OCI-LY1 (cell line): ENCODE measurements around the gene DDX24.

Source experiments
- H2AFZ ChIP-seq: fragments of 200-600 bp; sonication (generic), shearing (Covaris generic); 2 replicates; pipeline ENCODE4 v1.6.0; 2014; ENCODE audit warnings: antibody characterized with exemption, mild to moderate bottlenecking, low read length
- H3F3A ChIP-seq: fragments of 200-600 bp; sonication (generic), shearing (Covaris generic); 2 replicates; pipeline ENCODE4 v1.6.0; 2014; ENCODE audit warnings: mild to moderate bottlenecking, antibody characterized with exemption, low read length, moderate library complexity; ENCODE audit not compliant: insufficient read depth
- H3K27ac ChIP-seq: fragments of 200-600 bp; sonication (generic); 2 replicates; pipeline ENCODE4 v1.5.1; 2014; ENCODE audit warnings: low read length, mixed run types, mild to moderate bottlenecking, low read depth; ENCODE audit not compliant: poor library complexity, severe bottlenecking
- H3K27me3 ChIP-seq: fragments of 200-600 bp; sonication (generic); 2 replicates; pipeline ENCODE4 v1.6.0; 2014; ENCODE audit warnings: antibody characterized with exemption, mild to moderate bottlenecking, low read length, moderate library complexity; ENCODE audit not compliant: insufficient read depth
- H3K36me3 ChIP-seq: fragments of 200-600 bp; sonication (generic); 2 replicates; pipeline ENCODE4 v1.6.1; 2014; ENCODE audit warnings: mild to moderate bottlenecking, antibody characterized with exemption, low read length, moderate library complexity, mixed read lengths; ENCODE audit not compliant: insufficient read depth
- H3K4me1 ChIP-seq: fragments of 200-600 bp; sonication (generic); 2 replicates; pipeline ENCODE4 v1.5.1; 2014; ENCODE audit warnings: mild to moderate bottlenecking, low read length, moderate library complexity; ENCODE audit not compliant: insufficient read depth, severe bottlenecking
- H3K4me2 ChIP-seq: fragments of 200-600 bp; sonication (generic), shearing (Covaris generic); 2 replicates; pipeline ENCODE4 v1.6.1; 2014; ENCODE audit warnings: low read length
- H3K4me3 ChIP-seq: fragments of 200-600 bp; sonication (generic); 2 replicates; pipeline ENCODE4 v1.5.1; 2014; ENCODE audit warnings: low read length, low read depth, mild to moderate bottlenecking, mixed read lengths; ENCODE audit not compliant: poor library complexity, severe bottlenecking
- H3K79me2 ChIP-seq: fragments of 200-600 bp; shearing (Covaris generic); 2 replicates; pipeline ENCODE4 v1.6.1; 2016; ENCODE audit warnings: mixed run types, low read length, mixed read lengths; ENCODE audit not compliant: insufficient read depth
- H3K9ac ChIP-seq: fragments of 200-600 bp; sonication (generic), shearing (Covaris generic); 2 replicates; pipeline ENCODE4 v1.6.1; 2014; ENCODE audit warnings: mild to moderate bottlenecking, low read length, mixed read lengths
- H3K9me2 ChIP-seq: fragments of 200-600 bp; sonication (generic), shearing (Covaris generic); 2 replicates; pipeline ENCODE4 v1.6.1; 2014; ENCODE audit warnings: low read depth, mild to moderate bottlenecking, low read length, mixed read lengths
- H3K9me3 ChIP-seq: fragments of 200-600 bp; shearing (Covaris generic); 2 replicates; pipeline ENCODE4 v1.6.1; 2014; ENCODE audit warnings: low read length, mixed read lengths
- H4K20me1 ChIP-seq: fragments of 200-600 bp; sonication (generic), shearing (Covaris generic); 2 replicates; pipeline ENCODE4 v1.6.0; 2016; ENCODE audit warnings: mild to moderate bottlenecking, low read length; ENCODE audit not compliant: insufficient read depth
- EZH2 ChIP-seq: fragments of 200-600 bp; sonication (generic), shearing (Covaris generic); IDR thresholded peaks from 2 replicates; pipeline ENCODE4 v1.8.0; 2017; ENCODE audit warnings: borderline replicate concordance, mixed run types, mild to moderate bottlenecking, antibody characterized with exemption, low read length, moderate library complexity, mixed read lengths
- TF ChIP-seq, protein P1 (sequence below): fragments of 200-600 bp; sonication (generic), shearing (Covaris generic); IDR thresholded peaks from 2 replicates; pipeline ENCODE4 v1.5.1; 2017; ENCODE audit warnings: mild to moderate bottlenecking, antibody characterized with exemption, low read length, moderate library complexity, mixed read lengths

The DDX24 gene

DNA sequence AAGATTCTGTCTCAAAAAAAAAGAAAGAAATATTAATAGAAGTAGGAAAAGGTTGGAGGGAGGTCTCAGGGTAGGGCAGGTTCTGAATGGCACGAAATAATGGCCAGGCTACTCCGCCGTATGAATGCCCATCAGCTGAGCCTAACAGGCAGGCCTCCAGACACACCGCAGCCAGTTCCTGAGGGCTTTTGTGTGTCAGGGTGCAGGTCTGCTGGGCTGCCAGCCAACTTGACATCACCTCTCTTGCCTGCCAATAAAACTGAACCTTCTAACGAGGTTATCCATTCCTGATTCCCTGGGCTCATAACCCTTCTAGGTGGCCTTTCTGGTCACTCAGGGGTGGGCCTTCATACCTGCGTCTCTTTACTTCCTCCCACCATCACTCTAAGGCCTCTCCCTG, 32.5 kb upstream of the DDX24 start:
- no peak overlapping the region for H3K4me3 ChIP-seq
- H3K36me3 ChIP-seq = no peaks in the 10 kb centered on the region
- H3F3A ChIP-seq = no peaks in the 10 kb centered on the region
- no peaks in the 10 kb centered on the region for H3K4me1 ChIP-seq
- H3K9ac ChIP-seq = no peak overlapping the region
- no peaks in the 10 kb centered on the region for H3K27me3 ChIP-seq
- no peaks in the 10 kb centered on the region for H4K20me1 ChIP-seq
- H3K27ac ChIP-seq = no peak overlapping the region
- no peak overlapping the region for H3K4me2 ChIP-seq
- H2AFZ ChIP-seq = no peak overlapping the region
- no peak for TF ChIP-seq EZH2
- TF ChIP-seq, protein P1, sequence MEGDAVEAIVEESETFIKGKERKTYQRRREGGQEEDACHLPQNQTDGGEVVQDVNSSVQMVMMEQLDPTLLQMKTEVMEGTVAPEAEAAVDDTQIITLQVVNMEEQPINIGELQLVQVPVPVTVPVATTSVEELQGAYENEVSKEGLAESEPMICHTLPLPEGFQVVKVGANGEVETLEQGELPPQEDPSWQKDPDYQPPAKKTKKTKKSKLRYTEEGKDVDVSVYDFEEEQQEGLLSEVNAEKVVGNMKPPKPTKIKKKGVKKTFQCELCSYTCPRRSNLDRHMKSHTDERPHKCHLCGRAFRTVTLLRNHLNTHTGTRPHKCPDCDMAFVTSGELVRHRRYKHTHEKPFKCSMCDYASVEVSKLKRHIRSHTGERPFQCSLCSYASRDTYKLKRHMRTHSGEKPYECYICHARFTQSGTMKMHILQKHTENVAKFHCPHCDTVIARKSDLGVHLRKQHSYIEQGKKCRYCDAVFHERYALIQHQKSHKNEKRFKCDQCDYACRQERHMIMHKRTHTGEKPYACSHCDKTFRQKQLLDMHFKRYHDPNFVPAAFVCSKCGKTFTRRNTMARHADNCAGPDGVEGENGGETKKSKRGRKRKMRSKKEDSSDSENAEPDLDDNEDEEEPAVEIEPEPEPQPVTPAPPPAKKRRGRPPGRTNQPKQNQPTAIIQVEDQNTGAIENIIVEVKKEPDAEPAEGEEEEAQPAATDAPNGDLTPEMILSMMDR = no peak
- no peaks in the 10 kb centered on the region for H3K9me3 ChIP-seq
- H3K9me2 ChIP-seq = no peaks in the 10 kb centered on the region
- no peaks in the 10 kb centered on the region for H3K79me2 ChIP-seq

DNA sequence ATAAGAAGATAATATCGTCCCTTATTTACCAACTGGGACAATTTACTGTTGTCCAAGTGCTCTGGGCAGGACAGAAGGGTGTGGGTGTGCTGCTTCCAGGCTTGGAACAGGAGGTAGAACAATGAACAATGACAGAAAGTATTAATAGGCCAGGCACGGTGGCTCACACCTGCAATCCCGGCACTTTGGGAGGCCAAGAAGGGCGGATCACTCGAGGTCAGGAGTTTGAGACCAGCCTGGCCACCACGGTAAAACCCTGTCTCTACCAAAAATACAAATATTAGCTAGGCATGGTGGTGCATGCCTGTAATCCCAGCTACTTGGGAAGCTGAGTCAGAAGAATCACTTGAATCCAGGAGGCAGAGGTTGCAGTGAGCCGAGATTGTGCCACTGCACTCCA, 32.1 kb upstream of the DDX24 start:
- Histone ChIP-seq H3K79me2 (no peaks in the 10 kb centered on the region), H2AFZ (no peak overlapping the region), H3K4me3 (no peak overlapping the region), H3K9me3 (no peaks in the 10 kb centered on the region), H3K36me3 (no peaks in the 10 kb centered on the region), H3K9me2 (no peaks in the 10 kb centered on the region), H3K27ac (no peak overlapping the region), H3F3A (no peaks in the 10 kb centered on the region), H4K20me1 (no peaks in the 10 kb centered on the region), H3K27me3 (no peaks in the 10 kb centered on the region), H3K9ac (no peak overlapping the region), H3K4me1 (no peaks in the 10 kb centered on the region), H3K4me2 (no peak overlapping the region)
- no peak for TF ChIP-seq EZH2
- TF ChIP-seq, protein P1 = no peak

DNA sequence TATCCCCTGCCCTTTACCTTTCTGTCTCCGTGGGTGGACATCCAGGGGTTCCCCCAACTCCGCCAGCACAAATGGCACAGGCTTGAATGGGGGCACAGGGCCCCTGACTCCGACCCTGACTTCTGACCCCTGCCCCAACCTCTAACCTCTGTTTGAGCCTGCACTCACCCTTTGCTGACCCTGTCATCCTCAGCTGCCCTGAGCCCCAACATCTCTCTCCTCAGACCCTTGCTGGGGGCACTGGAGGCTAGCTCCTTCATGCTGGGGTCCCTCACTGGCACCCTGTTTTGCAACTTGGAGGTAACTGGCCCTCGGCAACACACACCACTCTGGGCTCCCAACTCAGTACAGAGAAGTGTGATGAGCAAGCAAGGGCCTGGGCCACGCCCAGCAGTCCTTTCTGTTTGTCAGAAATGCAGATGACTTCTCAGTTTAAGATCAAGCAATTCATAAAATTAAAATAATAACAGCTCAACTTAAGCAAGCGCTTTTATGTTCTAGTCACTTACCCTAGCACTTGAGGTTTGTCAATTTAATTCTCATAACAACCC, 31.6 kb upstream of the DDX24 start:
- TF ChIP-seq, protein P1 = no peak
- no peak for TF ChIP-seq EZH2
- Histone ChIP-seq H3K27me3 (no peaks in the 10 kb centered on the region), H3K79me2 (no peaks in the 10 kb centered on the region), H3K9me2 (no peaks in the 10 kb centered on the region), H3K9ac (no peak overlapping the region), H2AFZ (no peak overlapping the region), H3K36me3 (no peaks in the 10 kb centered on the region), H4K20me1 (no peaks in the 10 kb centered on the region), H3K9me3 (no peaks in the 10 kb centered on the region), H3K27ac (no peak overlapping the region), H3K4me1 (no peaks in the 10 kb centered on the region), H3K4me3 (no peak overlapping the region), H3F3A (no peaks in the 10 kb centered on the region), H3K4me2 (no peak overlapping the region)
